ENCODE data around the gene ALAS2. TPM values are rescaled to one million over a fixed set of nuclear protein-coding genes. Genes with fewer than 3 reads are reported as not detected.

ALAS2 gene
- total and polyA plus RNA-seq, 2 of the 8 experiments (the other 6 are each of a cell fraction or from before 2014, with no cell fraction given) = 0.27 to 0.32 TPM

- H3K36me3 ChIP-seq (ENCODE audit: control insufficient read depth in 2 of 4, insufficient read depth in 4 of 4, low read length in 3 of 4) = no peaks in the 10 kb centered on the region
- CTCF ChIA-PET (ENCODE audit: partially characterized antibody) = no interaction called here
- H3K14ac ChIP-seq (ENCODE audit: insufficient read length) = no peak overlapping the region
- H3K9ac ChIP-seq (replicated peaks in 1 of 4; ENCODE audit: extremely low read depth in 1 of 4, low read depth in 3 of 4, low read length in 3 of 4) = no peak overlapping the region
- TF ChIP-seq MAFK (IDR thresholded peaks at IDR 0.05; ENCODE audit: low read depth, low read length) (no peak), EZH2 (IDR thresholded peaks at IDR 0.05; ENCODE audit: low read depth, low read length, severe bottlenecking) (no peak), RAD21 (IDR thresholded peaks at IDR 0.05 in 1 of 2, conservative IDR thresholded peaks at IDR 0.05 in 1 of 2; ENCODE audit: low read depth in 2 of 2, low read length in 2 of 2) (no peak), TEAD4 (IDR thresholded peaks at IDR 0.05; ENCODE audit: low read depth, low read length) (no peak), POLR2AphosphoS5 (IDR thresholded peaks at IDR 0.05; ENCODE audit: low read depth, low read length) (no peak), CBX8 (IDR thresholded peaks at IDR 0.05; ENCODE audit: borderline replicate concordance, low read depth, low read length) (no peak), CEBPB (IDR thresholded peaks at IDR 0.05; ENCODE audit: low read depth, low read length) (no peak)
- TF ChIP-seq, protein P1, sequence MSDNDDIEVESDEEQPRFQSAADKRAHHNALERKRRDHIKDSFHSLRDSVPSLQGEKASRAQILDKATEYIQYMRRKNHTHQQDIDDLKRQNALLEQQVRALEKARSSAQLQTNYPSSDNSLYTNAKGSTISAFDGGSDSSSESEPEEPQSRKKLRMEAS (IDR thresholded peaks at IDR 0.05) = no peak
- H3K9me3 ChIP-seq (ENCODE audit: insufficient read depth in 2 of 2, low read depth in 1 of 2, low read length in 1 of 2) = peaks cover 0 to 4% of the 10 kb centered on the region in 2 experiments; a peak in 1 of 4 replicates
- H4K5ac ChIP-seq (ENCODE audit: insufficient read length, low read depth, low read length) = no peak overlapping the region
- no peak overlapping the region for H2AK5ac ChIP-seq (ENCODE audit: low read depth, low read length)
- no peaks in the 10 kb centered on the region for H4K20me1 ChIP-seq (replicated peaks in 1 of 2; ENCODE audit: control insufficient read depth in 1 of 2, insufficient read depth in 2 of 2, low read length in 2 of 2)
- 75% methylated on average over 3 of the region's 4 CpGs; no CpG with 5 or more reads in 1 of the 2 experiments for WGBS, 2 experiments (ENCODE audit: extremely low coverage in 1 of 2, insufficient coverage in 1 of 2, insufficient read length in 1 of 2, insufficient replicate concordance in 2 of 2, low coverage in 1 of 2, low lambda C conversion rate in 2 of 2, missing lambda C conversion rate in 1 of 2)
- no peaks in the 10 kb centered on the region; a peak in 1 of 7 replicates for H3K27me3 ChIP-seq (replicated peaks in 1 of 4; ENCODE audit: control insufficient read depth in 3 of 4, extremely low read depth in 1 of 4, insufficient read depth in 3 of 4, low read length in 3 of 4)
- H2BK12ac ChIP-seq (ENCODE audit: low read depth, low read length) = no peak overlapping the region
- H2AFZ ChIP-seq (ENCODE audit: low read length) = no peak overlapping the region
- FAIRE-seq (no peak), DNase-seq (ENCODE audit: low read depth in 1 of 2, low spot score in 2 of 2) (no peak)
- H3K56ac ChIP-seq (replicated peaks; ENCODE audit: insufficient read length, low read depth, low read length) = no peak overlapping the region
- H4K8ac ChIP-seq (ENCODE audit: extremely low read depth, insufficient read depth, low read length) = no peak overlapping the region
- no peak overlapping the region for H2BK20ac ChIP-seq (ENCODE audit: low read length)
- POLR2A ChIA-PET (ENCODE audit: partially characterized antibody) = no interaction called here
- H2BK5ac ChIP-seq (ENCODE audit: low read depth, low read length) = no peak overlapping the region
- no peak overlapping the region for H2BK15ac ChIP-seq (ENCODE audit: low read length)
- H3K79me2 ChIP-seq (ENCODE audit: control insufficient read depth in 1 of 2, insufficient read depth in 2 of 2, low read length in 2 of 2) = no peaks in the 10 kb centered on the region
- H3K27ac ChIP-seq (ENCODE audit: low read depth, low read length) = no peak overlapping the region
- no peaks in the 10 kb centered on the region for H3K4me1 ChIP-seq (replicated peaks in 1 of 4; ENCODE audit: control insufficient read depth in 3 of 4, insufficient read depth in 4 of 4, low read length in 3 of 4)
- H3K4ac ChIP-seq (replicated peaks; ENCODE audit: insufficient read length, low read depth, low read length) = no peak overlapping the region
- no peak overlapping the region for H4K91ac ChIP-seq (replicated peaks; ENCODE audit: insufficient read length, low read length)
- H3K23ac ChIP-seq (ENCODE audit: insufficient read length) = no peak overlapping the region
- no peaks in the 10 kb centered on the region for H3K23me2 ChIP-seq (ENCODE audit: low read depth, low read length)
- H3K18ac ChIP-seq (ENCODE audit: extremely low read depth, low read length) = no peak overlapping the region
- H3K79me1 ChIP-seq (ENCODE audit: low read depth, low read length) = no peaks in the 10 kb centered on the region
- H2BK120ac ChIP-seq (replicated peaks; ENCODE audit: low read depth, low read length) = no peak overlapping the region
- H3K4me3 ChIP-seq (ENCODE audit: extremely low read depth in 1 of 4, insufficient read depth in 2 of 4, low read depth in 3 of 4, low read length in 4 of 4) = no peak overlapping the region
- no peak overlapping the region for H3K4me2 ChIP-seq (ENCODE audit: insufficient read depth in 1 of 2, low read depth in 2 of 2, low read length in 2 of 2)
Observed at GRCh38 chrX:54964766-54965497, 65.8 kb downstream of the ALAS2 start.
